Measurements from ENCODE around the gene KIF5C.

GRCh38 chr2:148966438-148966758 is 91.4 kb downstream of the KIF5C start:
- TF ChIP-seq POLR2A (IDR thresholded peaks at IDR 0.05), result no peak
- no peak for TF ChIP-seq CTCF (IDR thresholded peaks at IDR 0.05)
